ENCODE results near the gene ZBTB42.
"Not testable (repeated sequence)": the region's sequence is repeated elsewhere in the genome, so short reads cannot be mapped to it uniquely, and the experiment has no call there.

The ZBTB42 gene

DNA sequence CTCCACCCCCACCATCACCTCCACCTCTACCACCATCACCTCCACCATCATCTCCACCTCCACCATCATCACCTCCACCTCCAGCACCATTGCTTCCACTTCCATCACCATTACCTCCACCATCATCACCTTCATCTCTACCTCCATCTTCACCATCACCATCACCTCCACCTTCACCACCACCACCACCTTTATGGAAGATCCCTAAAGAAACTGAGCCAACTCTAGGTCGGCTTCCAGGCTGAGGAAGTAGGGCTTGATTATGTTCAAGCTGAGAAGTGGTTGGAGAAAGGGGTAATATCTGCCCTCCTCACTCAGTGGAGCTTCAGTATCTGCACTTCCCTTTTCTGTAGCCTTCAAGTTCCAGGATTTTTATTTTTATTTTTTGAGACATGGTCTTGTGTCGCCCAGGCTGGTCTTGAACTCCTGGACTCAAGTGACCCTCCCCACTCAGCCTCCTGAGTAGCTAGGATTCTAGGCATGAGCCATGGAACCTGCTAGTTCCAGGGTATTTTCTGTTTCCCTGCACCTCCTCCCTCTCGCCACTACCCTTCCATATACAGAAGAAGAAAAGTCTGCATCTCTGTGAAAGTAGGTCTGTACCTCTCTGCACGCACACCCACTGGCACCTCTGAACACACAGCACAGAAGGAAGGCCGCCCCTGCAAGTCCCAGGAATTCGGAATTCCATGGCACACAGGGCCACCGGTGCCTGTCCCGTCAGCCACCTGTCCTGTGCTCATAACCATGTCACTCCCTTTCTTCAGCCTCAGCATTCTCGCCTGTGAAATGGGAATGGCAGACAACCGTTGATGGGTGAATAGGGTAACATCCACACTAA lies 5.9 kb downstream of the ZBTB42 start:
- TF ChIP-seq, protein P1, sequence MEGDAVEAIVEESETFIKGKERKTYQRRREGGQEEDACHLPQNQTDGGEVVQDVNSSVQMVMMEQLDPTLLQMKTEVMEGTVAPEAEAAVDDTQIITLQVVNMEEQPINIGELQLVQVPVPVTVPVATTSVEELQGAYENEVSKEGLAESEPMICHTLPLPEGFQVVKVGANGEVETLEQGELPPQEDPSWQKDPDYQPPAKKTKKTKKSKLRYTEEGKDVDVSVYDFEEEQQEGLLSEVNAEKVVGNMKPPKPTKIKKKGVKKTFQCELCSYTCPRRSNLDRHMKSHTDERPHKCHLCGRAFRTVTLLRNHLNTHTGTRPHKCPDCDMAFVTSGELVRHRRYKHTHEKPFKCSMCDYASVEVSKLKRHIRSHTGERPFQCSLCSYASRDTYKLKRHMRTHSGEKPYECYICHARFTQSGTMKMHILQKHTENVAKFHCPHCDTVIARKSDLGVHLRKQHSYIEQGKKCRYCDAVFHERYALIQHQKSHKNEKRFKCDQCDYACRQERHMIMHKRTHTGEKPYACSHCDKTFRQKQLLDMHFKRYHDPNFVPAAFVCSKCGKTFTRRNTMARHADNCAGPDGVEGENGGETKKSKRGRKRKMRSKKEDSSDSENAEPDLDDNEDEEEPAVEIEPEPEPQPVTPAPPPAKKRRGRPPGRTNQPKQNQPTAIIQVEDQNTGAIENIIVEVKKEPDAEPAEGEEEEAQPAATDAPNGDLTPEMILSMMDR (IDR thresholded peaks at IDR 0.05): no peak

DNA sequence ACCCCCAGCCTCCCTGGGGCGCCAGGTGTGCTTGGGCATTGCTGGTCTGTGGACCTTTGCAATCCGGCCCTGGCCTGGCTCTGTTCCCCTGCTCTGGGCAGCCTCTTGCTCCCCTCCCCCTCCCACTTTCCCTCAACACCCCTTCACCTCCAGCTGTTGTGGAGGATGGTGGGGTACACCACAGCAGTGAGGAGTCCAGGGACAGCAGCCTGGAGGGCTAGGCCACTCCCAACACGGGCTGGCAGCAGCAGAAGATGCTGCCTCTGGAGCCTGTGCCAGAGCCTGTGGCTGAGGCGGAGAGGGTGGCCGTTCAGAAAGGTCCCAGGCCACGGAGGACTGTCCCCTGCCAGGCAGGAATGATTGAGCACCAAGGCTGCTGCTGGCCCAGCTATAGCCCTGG lies 7.6 kb downstream of the ZBTB42 start:
- no peak overlapping the region for H3K27ac ChIP-seq
- H3K36me3 ChIP-seq (ENCODE audit: control insufficient read depth, insufficient read depth, low read length): no peaks in the 10 kb centered on the region
- no peaks in the 10 kb centered on the region for H3K27me3 ChIP-seq (ENCODE audit: control insufficient read depth, insufficient read depth, low read length)
- H3K79me2 ChIP-seq: peaks cover 7% of the 10 kb centered on the region
- no peaks in the 10 kb centered on the region for H3K4me1 ChIP-seq
- H3K4me2 ChIP-seq (ENCODE audit: low read length): no peak overlapping the region
- TF ChIP-seq, protein P1 (IDR thresholded peaks at IDR 0.05): no peak
- H3K9me3 ChIP-seq (ENCODE audit: control insufficient read depth, low read length): no peaks in the 10 kb centered on the region
- H3K9ac ChIP-seq: no peak overlapping the region
- H2AFZ ChIP-seq: no peak overlapping the region
- no peak overlapping the region for H3K4me3 ChIP-seq (ENCODE audit: low read depth, low read length)

More for the DNA sequence above, 5.9 kb downstream of the ZBTB42 start:
- H3K36me3 ChIP-seq (ENCODE audit: control insufficient read depth, insufficient read depth, low read length): no peaks in the 10 kb centered on the region
- no peak overlapping the region for H2AFZ ChIP-seq
- H3K27me3 ChIP-seq (ENCODE audit: control insufficient read depth, insufficient read depth, low read length): no peaks in the 10 kb centered on the region
- H3K9me3 ChIP-seq (ENCODE audit: control insufficient read depth, low read length): no peaks in the 10 kb centered on the region
- peaks cover 7% of the 10 kb centered on the region for H3K79me2 ChIP-seq
- no peak overlapping the region for H3K27ac ChIP-seq
- H3K4me1 ChIP-seq: peaks cover under 1% of the 10 kb centered on the region
- H3K9ac ChIP-seq: no peak overlapping the region
- H3K4me3 ChIP-seq (ENCODE audit: low read depth, low read length): no peak overlapping the region
- H3K4me2 ChIP-seq (ENCODE audit: low read length): no peak overlapping the region

DNA sequence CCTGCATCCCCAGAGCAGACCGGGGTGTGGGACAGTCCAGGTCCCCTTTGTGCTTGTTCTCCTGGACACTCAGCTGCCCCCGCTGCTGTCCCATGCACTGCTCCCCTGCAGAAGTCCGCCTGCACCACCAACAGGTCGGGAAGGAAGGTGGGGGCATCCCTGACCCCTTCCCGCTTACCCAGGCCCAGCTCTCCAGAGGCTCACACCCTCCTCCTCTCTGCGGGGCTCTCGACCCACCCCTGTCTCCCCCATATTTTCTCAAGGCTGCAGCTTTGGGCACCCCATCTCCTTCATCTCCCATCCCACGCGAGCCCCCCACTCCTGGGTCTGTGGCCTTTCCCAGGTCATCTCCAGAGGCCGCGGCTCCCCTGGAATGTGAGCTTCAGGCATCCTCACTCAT lies 9.4 kb downstream of the ZBTB42 start:
- no peaks in the 10 kb centered on the region for H3K9me3 ChIP-seq (ENCODE audit: control insufficient read depth, low read length)
- TF ChIP-seq, protein P1 (IDR thresholded peaks at IDR 0.05): no peak
- H3K79me2 ChIP-seq: peaks cover 7% of the 10 kb centered on the region
- no peaks in the 10 kb centered on the region for H3K36me3 ChIP-seq (ENCODE audit: control insufficient read depth, insufficient read depth, low read length)
- H3K9ac ChIP-seq: no peak overlapping the region
- no peak overlapping the region for H3K4me3 ChIP-seq (ENCODE audit: low read depth, low read length)
- H3K4me2 ChIP-seq (ENCODE audit: low read length): no peak overlapping the region
- no peaks in the 10 kb centered on the region for H3K27me3 ChIP-seq (ENCODE audit: control insufficient read depth, insufficient read depth, low read length)
- H3K27ac ChIP-seq: no peak overlapping the region
- H2AFZ ChIP-seq: no peak overlapping the region
- H3K4me1 ChIP-seq: no peaks in the 10 kb centered on the region

DNA sequence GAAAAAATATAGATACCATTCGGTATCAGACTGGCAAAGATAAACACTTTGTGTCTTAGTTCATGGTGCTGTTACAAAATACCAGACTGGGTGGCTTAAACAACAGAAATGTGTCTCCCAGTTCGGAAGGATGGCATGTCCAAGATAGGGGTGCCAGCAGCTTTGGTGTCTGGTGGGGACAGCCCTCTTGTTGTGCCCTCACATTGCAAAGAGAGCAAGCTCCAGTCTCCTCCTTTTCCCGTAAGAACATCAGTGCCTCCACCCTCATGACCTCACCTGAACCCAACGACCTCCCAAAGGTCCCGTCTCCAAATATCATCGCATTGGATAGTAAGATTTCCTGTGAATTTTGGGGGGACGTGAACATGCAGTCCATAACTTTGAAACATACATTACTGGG lies 12.4 kb downstream of the ZBTB42 start:
- peaks cover 7% of the 10 kb centered on the region for H3K79me2 ChIP-seq
- no peaks in the 10 kb centered on the region for H3K27me3 ChIP-seq (ENCODE audit: control insufficient read depth, insufficient read depth, low read length)
- H3K9ac ChIP-seq: no peak overlapping the region

DNA sequence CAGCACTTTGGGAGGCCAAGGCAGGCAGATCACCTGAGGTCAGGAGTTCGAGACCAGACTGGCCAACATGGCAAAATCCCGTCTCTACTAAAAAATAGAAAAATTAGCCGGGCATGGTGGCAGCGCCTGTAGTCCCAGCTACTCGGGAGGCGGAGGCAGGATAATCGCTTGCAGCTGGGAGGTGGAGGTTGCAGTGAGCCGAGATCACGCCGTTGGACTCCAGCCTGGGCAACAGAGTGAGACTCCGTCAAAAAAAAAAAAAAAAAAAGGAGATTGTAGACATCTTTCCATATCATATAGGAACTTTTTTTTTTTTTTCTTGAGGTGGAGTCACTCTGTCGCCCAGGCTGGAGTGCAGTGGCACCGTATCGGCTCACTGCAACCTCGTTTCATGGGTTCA lies 13.8 kb downstream of the ZBTB42 start:
- not testable (repeated sequence) for H3K4me1 ChIP-seq; H3K9me3 ChIP-seq (ENCODE audit: control insufficient read depth, low read length); H3K79me2 ChIP-seq; H3K27me3 ChIP-seq (ENCODE audit: control insufficient read depth, insufficient read depth, low read length); H2AFZ ChIP-seq; H3K36me3 ChIP-seq (ENCODE audit: control insufficient read depth, insufficient read depth, low read length); H3K9ac ChIP-seq
- Histone ChIP-seq H3K27ac (peak overlapping the region; percentile 78), H3K4me2 (ENCODE audit: low read length) (peak overlapping the region; percentile 67), H3K4me3 (ENCODE audit: low read depth, low read length) (peak overlapping the region; percentile 62)

More for the DNA sequence above, 12.4 kb downstream of the ZBTB42 start:
- TF ChIP-seq, protein P1 (IDR thresholded peaks at IDR 0.05): no peak
- H3K27ac ChIP-seq: no peak overlapping the region
- H3K4me1 ChIP-seq: peaks cover 7% of the 10 kb centered on the region
- H2AFZ ChIP-seq: no peak overlapping the region
- no peak overlapping the region for H3K4me3 ChIP-seq (ENCODE audit: low read depth, low read length)
- H3K4me2 ChIP-seq (ENCODE audit: low read length): no peak overlapping the region
- no peaks in the 10 kb centered on the region for H3K9me3 ChIP-seq (ENCODE audit: control insufficient read depth, low read length)
- no peaks in the 10 kb centered on the region for H3K36me3 ChIP-seq (ENCODE audit: control insufficient read depth, insufficient read depth, low read length)

Data from parathyroid adenoma (tissue), 2 donors.